ENCODE results near the gene EIF2AK2. TPM values are rescaled to one million over a fixed set of nuclear protein-coding genes. Genes with fewer than 3 reads are reported as not detected.

EIF2AK2 gene
- total and polyA plus RNA-seq, 10 donors: 4.0 to 48.2 (median 33.9) TPM

- WGBS, 5 donors: 1 to 3% (median 2%) methylated on average over 21 to 27 of the region's 27 CpGs
- peaks cover 20 to 59% (median 35%) of the 10 kb centered on the region in 6 donors for H3K4me1 ChIP-seq
- H3K27me3 ChIP-seq (replicated peaks in 1 of 7): no peaks in the 10 kb centered on the region
- no peak for DNase-seq
- TF ChIP-seq, protein P1, sequence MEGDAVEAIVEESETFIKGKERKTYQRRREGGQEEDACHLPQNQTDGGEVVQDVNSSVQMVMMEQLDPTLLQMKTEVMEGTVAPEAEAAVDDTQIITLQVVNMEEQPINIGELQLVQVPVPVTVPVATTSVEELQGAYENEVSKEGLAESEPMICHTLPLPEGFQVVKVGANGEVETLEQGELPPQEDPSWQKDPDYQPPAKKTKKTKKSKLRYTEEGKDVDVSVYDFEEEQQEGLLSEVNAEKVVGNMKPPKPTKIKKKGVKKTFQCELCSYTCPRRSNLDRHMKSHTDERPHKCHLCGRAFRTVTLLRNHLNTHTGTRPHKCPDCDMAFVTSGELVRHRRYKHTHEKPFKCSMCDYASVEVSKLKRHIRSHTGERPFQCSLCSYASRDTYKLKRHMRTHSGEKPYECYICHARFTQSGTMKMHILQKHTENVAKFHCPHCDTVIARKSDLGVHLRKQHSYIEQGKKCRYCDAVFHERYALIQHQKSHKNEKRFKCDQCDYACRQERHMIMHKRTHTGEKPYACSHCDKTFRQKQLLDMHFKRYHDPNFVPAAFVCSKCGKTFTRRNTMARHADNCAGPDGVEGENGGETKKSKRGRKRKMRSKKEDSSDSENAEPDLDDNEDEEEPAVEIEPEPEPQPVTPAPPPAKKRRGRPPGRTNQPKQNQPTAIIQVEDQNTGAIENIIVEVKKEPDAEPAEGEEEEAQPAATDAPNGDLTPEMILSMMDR (IDR thresholded peaks at IDR 0.05 in 8 of 11, conservative IDR thresholded peaks at IDR 0.05 in 3 of 11): no peak
- no peak for TF ChIP-seq POLR2AphosphoS5 (IDR thresholded peaks at IDR 0.05)
- TF ChIP-seq POLR2A (IDR thresholded peaks at IDR 0.05): no peak
- H3K36me3 ChIP-seq: peaks cover 0 to 21% (median 0%) of the 10 kb centered on the region in 6 donors
- intact Hi-C loops (cut with DNase I; ENCODE audit: low total_unique reads): no loop called here
- peak overlapping the region; percentile 75 to 96 (median 86) for H3K4me3 ChIP-seq
- H3K27ac ChIP-seq: peak overlapping the region; percentile 83 to 96 (median 93)
- H3K9me3 ChIP-seq: no peaks in the 10 kb centered on the region
Measured at GRCh38 chr2:37156071-37156856, 516 bp downstream of the EIF2AK2 start.

GRCh38 chr2:37154785-37155184 is 2.0 kb downstream of the EIF2AK2 start:
- no peak for DNase-seq
- TF ChIP-seq POLR2A (IDR thresholded peaks at IDR 0.05): no peak
- TF ChIP-seq, protein P1 (IDR thresholded peaks at IDR 0.05 in 8 of 11, conservative IDR thresholded peaks at IDR 0.05 in 3 of 11): no peak
- TF ChIP-seq POLR2AphosphoS5 (IDR thresholded peaks at IDR 0.05): no peak
- Histone ChIP-seq H3K27me3 (replicated peaks in 1 of 7) (no peaks in the 10 kb centered on the region), H3K36me3 (peaks cover 0 to 21% (median 0%) of the 10 kb centered on the region in 6 donors), H3K4me3 (peak overlapping the region in 1 of 8 donors; percentile 96), H3K9me3 (no peaks in the 10 kb centered on the region), H3K27ac (peak overlapping the region in 4 of 8 donors; percentile 94 to 96 (median 94)), H3K4me1 (peaks cover 20 to 74% (median 45%) of the 10 kb centered on the region in 6 donors)
- intact Hi-C loops (cut with DNase I; ENCODE audit: low total_unique reads): no loop called here
- WGBS, 5 donors: 63 to 81% (median 75%) methylated on average over 4 of the region's 4 CpGs

DNA sequence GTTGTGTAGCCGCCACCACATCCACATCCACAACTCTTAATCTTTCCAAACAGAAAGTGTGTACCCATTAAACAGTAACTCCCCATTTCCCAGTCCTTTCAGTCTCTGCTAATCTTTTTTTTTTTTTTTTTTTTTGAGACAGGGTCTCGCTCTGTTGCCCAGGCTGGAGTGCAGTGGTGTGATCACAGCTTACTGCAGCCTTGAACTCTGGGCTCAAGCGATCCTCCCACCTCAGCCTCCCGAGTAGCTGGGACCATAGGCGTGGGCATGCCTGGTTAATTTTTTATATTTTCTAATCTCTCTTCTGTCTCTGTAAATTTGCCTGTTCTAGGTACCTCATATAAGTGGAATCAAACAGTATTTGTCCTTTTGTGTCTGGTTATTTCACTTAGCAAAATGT is 3.6 kb downstream of the EIF2AK2 start:
- intact Hi-C loops (cut with DNase I; ENCODE audit: low total_unique reads): no loop called here
- Histone ChIP-seq H3K27me3 (replicated peaks in 1 of 7) (no peaks in the 10 kb centered on the region), H3K4me1 (peaks cover 20 to 84% (median 50%) of the 10 kb centered on the region in 6 donors), H3K27ac (no peak overlapping the region), H3K4me3 (no peak overlapping the region), H3K9me3 (no peaks in the 10 kb centered on the region), H3K36me3 (peaks cover 0 to 35% (median 6%) of the 10 kb centered on the region in 6 donors)
- WGBS, 5 donors: 87 to 98% (median 89%) methylated on average over 5 of the region's 5 CpGs
- DNase-seq: no peak
- TF ChIP-seq POLR2AphosphoS5 (IDR thresholded peaks at IDR 0.05): no peak
- TF ChIP-seq POLR2A (IDR thresholded peaks at IDR 0.05): no peak
- TF ChIP-seq, protein P1 (IDR thresholded peaks at IDR 0.05 in 8 of 11, conservative IDR thresholded peaks at IDR 0.05 in 3 of 11): no peak

GRCh38 chr2:37149626-37150322 is 7.0 kb downstream of the EIF2AK2 start:
- TF ChIP-seq, protein P1 (IDR thresholded peaks at IDR 0.05 in 8 of 11, conservative IDR thresholded peaks at IDR 0.05 in 3 of 11): no peak
- no peak for TF ChIP-seq POLR2AphosphoS5 (IDR thresholded peaks at IDR 0.05)
- TF ChIP-seq POLR2A (IDR thresholded peaks at IDR 0.05): no peak
- Histone ChIP-seq H3K27ac (peak overlapping the region in 5 of 8 donors; percentile 25 to 65 (median 36)), H3K36me3 (peaks cover 0 to 69% (median 40%) of the 10 kb centered on the region in 6 donors), H3K4me3 (no peak overlapping the region), H3K4me1 (peaks cover 3 to 74% (median 27%) of the 10 kb centered on the region in 6 donors), H3K27me3 (replicated peaks in 1 of 7) (no peaks in the 10 kb centered on the region), H3K9me3 (no peaks in the 10 kb centered on the region)
- WGBS, 5 donors: 36 to 52% (median 49%) methylated on average over 6 of the region's 6 CpGs
- DNase-seq: no peak
- intact Hi-C loops (cut with DNase I; ENCODE audit: low total_unique reads): no loop called here

Data from spleen (tissue), 11 donors.